ENCODE data around the gene DMRTC2. TPM values are rescaled to one million over a fixed set of nuclear protein-coding genes. Genes with fewer than 3 reads are reported as not detected.
A peak's percentile ranks its signal among the peaks of the same experiment; 100 is the strongest.

DMRTC2 gene
- total RNA-seq, 1 experiment from 2014 or later = not detected

- TF ChIP-seq ZNF532 (CRISPR knock-in tag; IDR thresholded peaks at IDR 0.05; ENCODE audit: borderline replicate concordance) = no peak
These were observed 24.6 kb downstream of the DMRTC2 start (continued) for GRCh38 chr19:41869374-41869955.

GRCh38 chr19:41870401-41870873 is 25.6 kb downstream of the DMRTC2 start:
- H3K36me3 Mint-ChIP-seq = peaks cover 50% of the 10 kb centered on the region
- peak overlapping the region; percentile 63; the same call in 1 of the 2 replicates for H3K27ac Mint-ChIP-seq
- H3K27me3 Mint-ChIP-seq (ENCODE audit: low read depth) = no peaks in the 10 kb centered on the region
- ChIA-PET POLR2A (interaction anchor here (0.7 to 4.3 kb wide), 4 partner anchors 10 to 1328 kb away, joined by 4 to 30 read pairs (median 9); partner anchors contain the start of gene RPS19), CTCF (interaction anchor here (0.7 to 3.7 kb wide), 4 partner anchors 10 to 531 kb away, joined by 3 to 46 read pairs (median 4); partner anchors contain the start of genes ARHGEF1 and RPS19)
- DNase-seq (ENCODE audit: low spot score) (no peak), ATAC-seq (no peak)
- H3K4me3 Mint-ChIP-seq = no peak overlapping the region
- peaks cover 17% of the 10 kb centered on the region for H3K4me1 Mint-ChIP-seq
- TF ChIP-seq ZNF425 (CRISPR knock-in tag; conservative IDR thresholded peaks at IDR 0.05) (0 out of 2 replicates have a peak, but pooled peaks have one; percentile 6), FOXP4 (CRISPR knock-in tag; IDR thresholded peaks at IDR 0.05) (no peak), EMX1 (CRISPR knock-in tag; IDR thresholded peaks at IDR 0.05) (0 out of 2 replicates have a peak, but pooled peaks have one; percentile 61)
- H3K9me3 Mint-ChIP-seq = no peaks in the 10 kb centered on the region

GRCh38 chr19:41871573-41872383 is 26.9 kb downstream of the DMRTC2 start:
- H3K36me3 Mint-ChIP-seq = peaks cover 41% of the 10 kb centered on the region
- no peaks in the 10 kb centered on the region for H3K9me3 Mint-ChIP-seq
- H3K27me3 Mint-ChIP-seq (ENCODE audit: low read depth) = peaks cover 4% of the 10 kb centered on the region
- ATAC-seq (peak; percentile 1), DNase-seq (ENCODE audit: low spot score) (no peak)
- POLR2A ChIA-PET = interaction anchor here (0.6 to 4.3 kb wide), 6 partner anchors 9 to 551 kb away, joined by 3 to 30 read pairs (median 8); partner anchors contain the start of genes ARHGEF1, RABAC1 and RPS19
- peaks cover 11% of the 10 kb centered on the region for H3K4me1 Mint-ChIP-seq
- H3K27ac Mint-ChIP-seq = peak overlapping the region; percentile 86
- CTCF ChIA-PET = interaction anchor here (1.2 to 3.7 kb wide), 9 partner anchors 11 to 86 kb away, joined by 4 to 46 read pairs (median 22); partner anchors contain the start of genes ARHGEF1, ERFL, RABAC1 and RPS19
- H3K4me3 Mint-ChIP-seq = no peak overlapping the region
- no peak for TF ChIP-seq SMAD3 (CRISPR knock-in tag; IDR thresholded peaks at IDR 0.05; ENCODE audit: borderline replicate concordance)
- TF ChIP-seq STAT6 (CRISPR knock-in tag; conservative IDR thresholded peaks at IDR 0.05; ENCODE audit: low read depth) = no peak
- TF ChIP-seq ZNF219 (CRISPR knock-in tag; IDR thresholded peaks at IDR 0.05; ENCODE audit: borderline replicate concordance) = no peak
- TF ChIP-seq ZNF512 (CRISPR knock-in tag; IDR thresholded peaks at IDR 0.05; ENCODE audit: borderline replicate concordance) = no peak
- TF ChIP-seq KAT7 (CRISPR knock-in tag; IDR thresholded peaks at IDR 0.05; ENCODE audit: borderline replicate concordance) = no peak
- no peak for TF ChIP-seq ZNF232 (CRISPR knock-in tag; IDR thresholded peaks at IDR 0.05)
- peak; percentile 87 for TF ChIP-seq AR (CRISPR knock-in tag; IDR thresholded peaks at IDR 0.05)
